Hepatocyte (in vitro differentiated cells): ENCODE measurements around the gene FADD. TPM values are rescaled to one million over a fixed set of nuclear protein-coding genes. Genes with fewer than 3 reads are reported as not detected.
"Not testable (repeated sequence)": the region's sequence is repeated elsewhere in the genome, so short reads cannot be mapped to it uniquely, and the experiment has no call there.

Experiments
- DNase-seq: peaks from one replicate; pipeline ENCODE4 v3.0.0-alpha.2; 2016; ENCODE audit warnings: low spot score
- H2AFZ ChIP-seq: fragments of 200-600 bp; sonication (generic); 2 replicates; pipeline ENCODE4 v1.6.0; 2016; ENCODE audit warnings: antibody characterized with exemption, mild to moderate bottlenecking
- H3K27ac ChIP-seq: fragments of 200-600 bp; sonication (generic); 2 replicates; pipeline ENCODE4 v1.5.1; 2016; ENCODE audit warnings: mild to moderate bottlenecking
- H3K27me3 ChIP-seq: fragments of 200-600 bp; sonication (generic); 2 replicates; pipeline ENCODE4 v1.6.1; 2016
- H3K36me3 ChIP-seq: fragments of 200-600 bp; sonication (generic); replicated peaks from 2 replicates; pipeline ENCODE4 v1.5.1; 2016; ENCODE audit warnings: low read depth; ENCODE audit not compliant: insufficient read depth
- H3K4me1 ChIP-seq: fragments of 200-600 bp; sonication (generic); 2 replicates; pipeline ENCODE4 v1.5.1; 2016; ENCODE audit warnings: mild to moderate bottlenecking, moderate library complexity; ENCODE audit not compliant: insufficient read depth
- H3K4me2 ChIP-seq: fragments of 200-600 bp; sonication (generic); 2 replicates; pipeline ENCODE4 v1.6.0; 2016
- H3K4me3 ChIP-seq: fragments of 200-600 bp; sonication (generic); 2 replicates; pipeline ENCODE4 v1.5.1; 2016; ENCODE audit warnings: mild to moderate bottlenecking
- H3K79me2 ChIP-seq: fragments of 200-600 bp; sonication (generic); 2 replicates; pipeline ENCODE4 v1.6.0; 2017; ENCODE audit warnings: mild to moderate bottlenecking
- H3K9me2 ChIP-seq: fragments of 200-600 bp; sonication (generic); replicated peaks from 2 replicates; pipeline ENCODE4 v1.6.0; 2017; ENCODE audit warnings: mild to moderate bottlenecking; ENCODE audit not compliant: insufficient read depth
- H3K9me3 ChIP-seq: fragments of 200-600 bp; sonication (generic); 2 replicates; pipeline ENCODE4 v1.5.1; 2016; ENCODE audit warnings: low read depth, mild to moderate bottlenecking
- H4K20me1 ChIP-seq: fragments of 200-600 bp; sonication (generic); 2 replicates; pipeline ENCODE4 v1.6.0; 2016; ENCODE audit warnings: mild to moderate bottlenecking; ENCODE audit not compliant: insufficient read depth, poor library complexity, severe bottlenecking
- EZH2 ChIP-seq: fragments of 200-600 bp; sonication (generic); IDR thresholded peaks from 2 replicates; pipeline ENCODE4 v1.6.1; 2016; ENCODE audit warnings: antibody characterized with exemption, mild to moderate bottlenecking, borderline replicate concordance
- EZH2phosphoT487 ChIP-seq: fragments of 200-600 bp; sonication (generic); IDR thresholded peaks from one replicate; pipeline ENCODE4 v1.6.1; 2018; ENCODE audit warnings: antibody characterized with exemption, mild to moderate bottlenecking, low read depth, moderate library complexity; ENCODE audit not compliant: unreplicated experiment, severe bottlenecking
- WGBS: methylation state at CpG from one replicate; pipeline ENCODE4 v1.1.6; 2016; ENCODE audit warnings: low lambda C conversion rate; ENCODE audit errors: missing lambda C conversion rate; 5-methylcytosine and 5-hydroxymethylcytosine counted together
- polyA plus RNA-seq: library from polyadenylated mRNA; unstranded; fragments of >200 nt; fragmentation: Nextera tagmentation; extraction: Ambion mirVana; gene quantifications from 2 replicates; pipeline ENCODE4 v1.2.1, GENCODE V29; 2016
- total RNA-seq: library from RNA; depleted of rRNA; stranded (reverse); fragments of >200 nt; gene quantifications from 2 replicates; pipeline ENCODE4 v1.2.3, GENCODE V29; 2014
- TF ChIP-seq, protein P1 (sequence below): fragments of 200-600 bp; sonication (generic); IDR thresholded peaks from 2 replicates; pipeline ENCODE4 v1.5.1; 2016; ENCODE audit warnings: antibody characterized with exemption, mild to moderate bottlenecking; ENCODE audit not compliant: poor library complexity

Gene FADD
- total and polyA plus RNA-seq, 2 experiments from 2014 or later: 29.6 to 36.1 TPM

DNA sequence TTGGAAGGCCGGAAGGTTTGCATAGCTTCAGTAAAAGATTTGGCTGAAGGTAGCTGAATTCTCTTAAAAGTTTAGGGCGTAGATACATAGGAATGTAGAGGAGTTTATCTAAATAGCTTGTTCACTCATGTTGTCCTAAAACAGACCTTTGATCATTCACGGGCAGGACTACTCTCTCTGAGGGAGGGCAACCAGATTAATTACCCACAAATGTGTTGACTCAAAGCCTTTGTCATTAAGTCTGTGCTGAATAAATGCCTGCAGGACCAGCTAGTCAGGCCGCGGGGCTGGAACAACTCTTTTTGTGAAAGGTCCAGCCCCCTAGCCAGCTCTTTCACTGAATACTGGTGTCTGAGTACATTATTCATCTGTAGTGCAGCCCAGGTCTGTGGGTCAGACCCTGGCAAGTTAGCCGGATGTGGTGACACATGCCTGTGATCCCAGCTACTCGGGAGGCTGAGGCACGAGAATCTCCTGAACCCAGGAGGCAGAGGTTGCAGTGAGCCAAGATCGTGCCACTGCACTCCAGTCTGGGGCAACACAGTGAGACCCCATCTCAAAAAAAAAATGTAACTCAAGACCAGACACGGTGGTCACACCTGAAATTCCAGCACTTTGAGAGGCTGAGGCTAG, 2.8 kb upstream of the FADD start:
- H3K79me2 ChIP-seq: peaks cover 19% of the 10 kb centered on the region
- H3K4me2 ChIP-seq: no peak overlapping the region
- peaks cover 8% of the 10 kb centered on the region for H4K20me1 ChIP-seq
- no peak overlapping the region for H3K4me3 ChIP-seq
- no peaks in the 10 kb centered on the region for H3K9me3 ChIP-seq
- H3K4me1 ChIP-seq: peaks cover 12% of the 10 kb centered on the region
- no peaks in the 10 kb centered on the region for H3K9me2 ChIP-seq
- DNase-seq: no peak
- WGBS: 87% methylated on average over 10 of the region's 10 CpGs
- H3K36me3 ChIP-seq: no peaks in the 10 kb centered on the region
- no peak overlapping the region for H2AFZ ChIP-seq
- no peaks in the 10 kb centered on the region for H3K27me3 ChIP-seq
- TF ChIP-seq, protein P1, sequence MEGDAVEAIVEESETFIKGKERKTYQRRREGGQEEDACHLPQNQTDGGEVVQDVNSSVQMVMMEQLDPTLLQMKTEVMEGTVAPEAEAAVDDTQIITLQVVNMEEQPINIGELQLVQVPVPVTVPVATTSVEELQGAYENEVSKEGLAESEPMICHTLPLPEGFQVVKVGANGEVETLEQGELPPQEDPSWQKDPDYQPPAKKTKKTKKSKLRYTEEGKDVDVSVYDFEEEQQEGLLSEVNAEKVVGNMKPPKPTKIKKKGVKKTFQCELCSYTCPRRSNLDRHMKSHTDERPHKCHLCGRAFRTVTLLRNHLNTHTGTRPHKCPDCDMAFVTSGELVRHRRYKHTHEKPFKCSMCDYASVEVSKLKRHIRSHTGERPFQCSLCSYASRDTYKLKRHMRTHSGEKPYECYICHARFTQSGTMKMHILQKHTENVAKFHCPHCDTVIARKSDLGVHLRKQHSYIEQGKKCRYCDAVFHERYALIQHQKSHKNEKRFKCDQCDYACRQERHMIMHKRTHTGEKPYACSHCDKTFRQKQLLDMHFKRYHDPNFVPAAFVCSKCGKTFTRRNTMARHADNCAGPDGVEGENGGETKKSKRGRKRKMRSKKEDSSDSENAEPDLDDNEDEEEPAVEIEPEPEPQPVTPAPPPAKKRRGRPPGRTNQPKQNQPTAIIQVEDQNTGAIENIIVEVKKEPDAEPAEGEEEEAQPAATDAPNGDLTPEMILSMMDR: no peak
- TF ChIP-seq EZH2 (no peak), EZH2phosphoT487 (no peak)
- H3K27ac ChIP-seq: no peak overlapping the region

DNA sequence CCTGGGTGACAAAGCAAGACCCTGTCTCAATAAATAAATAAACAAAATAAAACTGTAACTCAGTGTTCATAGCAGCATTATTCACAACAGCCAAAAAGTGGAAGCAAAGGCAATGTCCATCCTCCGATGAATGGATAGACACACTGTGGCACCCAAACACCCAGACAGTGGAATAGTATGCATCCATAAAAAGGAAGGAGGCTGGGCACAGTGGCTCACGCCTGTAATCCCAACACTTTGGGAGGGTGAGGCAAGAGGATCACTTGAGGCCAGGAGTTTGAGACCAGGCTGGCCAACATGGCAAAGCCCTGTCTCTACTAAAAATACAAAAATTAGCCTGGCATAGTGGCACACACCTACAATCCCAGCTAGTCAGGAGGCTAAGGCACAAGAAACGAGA, 2.0 kb upstream of the FADD start:
- not testable (repeated sequence) for H3K27me3 ChIP-seq, H3K9me2 ChIP-seq, H3K4me2 ChIP-seq, H3K36me3 ChIP-seq, H3K4me3 ChIP-seq, H3K27ac ChIP-seq, DNase-seq, H3K9me3 ChIP-seq, H2AFZ ChIP-seq
- Histone ChIP-seq H3K79me2 (peaks cover 26% of the 10 kb centered on the region), H4K20me1 (peaks cover 14% of the 10 kb centered on the region), H3K4me1 (peaks cover 12% of the 10 kb centered on the region)
- 96% methylated on average over 3 of the region's 3 CpGs for WGBS

DNA sequence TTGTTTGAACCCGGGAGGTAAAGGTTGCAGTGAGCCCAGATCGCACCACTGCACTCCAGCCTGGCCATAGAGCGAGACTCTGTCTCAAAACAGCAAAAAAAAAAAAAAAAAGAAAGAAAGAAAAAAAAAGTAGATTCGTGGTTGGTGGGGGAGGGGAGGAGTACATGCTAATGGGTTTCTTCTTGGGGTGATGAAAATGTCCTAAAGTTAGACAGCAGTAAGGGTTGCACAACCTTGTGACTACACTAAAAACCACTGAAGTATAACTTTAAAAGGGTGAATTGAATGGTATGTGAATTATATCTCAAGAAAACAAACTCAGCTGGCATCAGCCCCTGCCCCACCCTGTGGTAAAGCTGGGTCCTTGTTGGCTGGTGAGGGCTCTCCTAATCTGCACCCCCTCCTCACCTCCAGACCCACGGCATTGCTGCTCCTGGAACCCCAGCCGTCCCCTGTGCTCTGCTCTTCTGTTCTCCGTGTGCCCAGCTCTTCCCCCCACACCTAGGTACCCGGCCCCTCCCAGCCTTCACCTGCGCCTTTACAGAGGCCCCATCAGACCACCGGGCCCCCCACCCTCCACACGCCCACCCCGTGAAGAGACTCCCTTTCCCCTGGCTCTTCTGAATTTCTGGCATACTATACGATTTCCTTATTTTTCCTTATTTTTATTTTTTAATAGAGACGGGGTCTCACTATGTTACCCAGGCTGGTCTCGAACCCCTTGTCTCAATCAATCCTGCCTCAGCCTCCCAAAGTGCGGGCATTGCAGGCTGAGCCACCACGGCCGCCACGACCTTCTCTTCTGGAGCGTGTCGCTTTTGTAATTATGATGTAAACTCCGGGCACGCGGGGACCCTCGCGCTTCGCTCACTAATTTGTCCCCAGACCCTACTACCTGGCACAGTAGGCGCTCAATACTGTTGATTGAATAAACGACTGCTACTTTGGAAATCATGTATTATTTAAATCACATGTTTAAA, 924 bp upstream of the FADD start:
- H3K9me3 ChIP-seq: no peaks in the 10 kb centered on the region
- H3K27me3 ChIP-seq: no peaks in the 10 kb centered on the region
- H4K20me1 ChIP-seq: peaks cover 17% of the 10 kb centered on the region
- H3K27ac ChIP-seq: no peak overlapping the region
- peaks cover 28% of the 10 kb centered on the region for H3K79me2 ChIP-seq
- peak overlapping the region; percentile 49 for H3K4me3 ChIP-seq
- WGBS: 85% methylated on average over 25 of the region's 29 CpGs
- H3K36me3 ChIP-seq: no peaks in the 10 kb centered on the region
- H2AFZ ChIP-seq: peak overlapping the region; percentile 71
- TF ChIP-seq EZH2 (no peak), EZH2phosphoT487 (no peak)
- TF ChIP-seq, protein P1: no peak
- H3K9me2 ChIP-seq: no peaks in the 10 kb centered on the region
- DNase-seq: no peak
- H3K4me1 ChIP-seq: peaks cover 12% of the 10 kb centered on the region
- H3K4me2 ChIP-seq: peak overlapping the region; percentile 79
